DMS153 treated with DMSO at 0.1 percent for 48 hours (cell line): ENCODE results near the gene KLF17.

Experiments
- DNase-seq: peaks from one replicate; lab custom pipeline; 2025; ENCODE audit not compliant: unreplicated experiment; lab: John Stamatoyannopoulos, UW

The KLF17 gene, protein sequence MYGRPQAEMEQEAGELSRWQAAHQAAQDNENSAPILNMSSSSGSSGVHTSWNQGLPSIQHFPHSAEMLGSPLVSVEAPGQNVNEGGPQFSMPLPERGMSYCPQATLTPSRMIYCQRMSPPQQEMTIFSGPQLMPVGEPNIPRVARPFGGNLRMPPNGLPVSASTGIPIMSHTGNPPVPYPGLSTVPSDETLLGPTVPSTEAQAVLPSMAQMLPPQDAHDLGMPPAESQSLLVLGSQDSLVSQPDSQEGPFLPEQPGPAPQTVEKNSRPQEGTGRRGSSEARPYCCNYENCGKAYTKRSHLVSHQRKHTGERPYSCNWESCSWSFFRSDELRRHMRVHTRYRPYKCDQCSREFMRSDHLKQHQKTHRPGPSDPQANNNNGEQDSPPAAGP

DNA sequence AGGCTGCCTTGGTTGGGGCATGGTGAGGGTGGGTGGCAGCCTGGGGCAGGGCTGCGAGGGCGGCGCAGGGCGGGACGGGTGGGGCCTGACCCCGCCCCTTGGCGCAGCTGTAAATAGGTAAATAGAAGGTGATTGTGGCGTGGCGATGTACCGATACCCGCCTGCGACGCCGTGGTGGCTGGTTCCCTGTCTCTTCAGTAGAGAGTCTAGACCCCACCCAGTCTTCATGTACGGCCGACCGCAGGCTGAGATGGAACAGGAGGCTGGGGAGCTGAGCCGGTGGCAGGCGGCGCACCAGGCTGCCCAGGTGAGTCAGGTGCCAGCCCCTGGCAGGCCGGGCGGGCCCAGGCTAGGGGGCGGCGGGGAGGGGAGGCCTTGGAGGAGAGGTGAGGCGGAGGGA lies at the start of gene KLF17:
TSS of gene KLF17 (plus strand) at position 140 of the 400 bp plus-strand sequence. CDS start at position 227, 87 bp downstream.
- no peak for DNase-seq

DNA sequence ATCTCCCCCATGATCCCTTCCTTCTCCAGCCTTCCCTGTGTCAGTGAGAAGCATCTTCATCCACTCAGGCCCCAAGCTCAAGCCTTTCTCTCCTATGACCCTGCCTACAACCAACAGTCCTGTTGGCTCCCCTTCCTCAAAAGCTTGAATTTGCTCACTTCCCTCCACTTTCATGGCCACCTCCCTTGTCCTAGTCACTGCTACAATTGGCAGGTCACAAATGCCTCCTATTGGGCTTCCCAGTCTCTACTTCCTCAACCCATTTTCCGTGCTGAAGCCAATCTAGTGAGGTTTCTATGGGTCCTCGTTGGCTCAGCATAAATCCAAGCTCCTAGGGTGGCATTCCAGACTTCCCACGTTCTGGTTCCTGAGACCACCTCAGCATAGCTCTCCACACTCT lies 47.2 kb upstream of the KLF17 start:
- no peak for DNase-seq

DNA sequence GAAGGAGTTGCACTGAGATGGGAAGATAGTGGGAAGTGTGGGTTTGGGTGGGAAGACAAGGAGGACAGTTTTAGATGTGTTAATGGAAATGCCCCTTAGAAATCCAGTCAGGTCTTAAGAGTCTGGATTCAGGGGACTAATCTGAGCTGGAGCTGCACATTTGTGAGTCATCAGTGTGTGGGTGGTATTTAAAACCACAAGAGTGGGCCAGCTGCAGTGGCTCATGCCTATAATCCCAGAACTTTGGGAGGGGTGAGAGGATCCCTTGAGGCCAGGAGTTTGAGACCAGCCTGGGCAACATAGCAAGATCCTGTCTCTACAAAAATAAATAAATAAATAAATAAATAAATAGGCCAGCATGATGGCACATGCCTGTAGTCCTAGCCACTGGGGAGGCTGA lies 46.4 kb upstream of the KLF17 start:
- no peak for DNase-seq

DNA sequence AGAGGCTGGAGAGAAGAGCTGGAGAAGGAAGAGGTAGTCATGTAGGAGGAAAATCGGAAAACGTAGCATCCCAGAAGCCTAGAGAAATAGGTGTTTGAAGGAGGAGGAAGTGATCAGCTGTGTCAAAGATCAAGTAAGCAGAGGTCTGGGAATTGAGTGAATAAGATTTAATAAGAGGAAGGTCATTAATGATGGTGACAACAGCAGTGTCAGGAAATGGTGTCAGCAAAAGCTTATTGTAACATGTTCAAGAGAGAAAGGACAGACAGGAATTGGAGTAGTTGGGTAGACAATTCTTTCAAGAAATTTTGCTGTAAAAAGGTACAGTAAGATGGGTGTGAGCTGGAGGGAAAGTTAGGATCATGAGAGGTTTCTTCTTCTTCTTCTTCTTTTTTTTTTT lies 45.8 kb upstream of the KLF17 start:
- no peak for DNase-seq

DNA sequence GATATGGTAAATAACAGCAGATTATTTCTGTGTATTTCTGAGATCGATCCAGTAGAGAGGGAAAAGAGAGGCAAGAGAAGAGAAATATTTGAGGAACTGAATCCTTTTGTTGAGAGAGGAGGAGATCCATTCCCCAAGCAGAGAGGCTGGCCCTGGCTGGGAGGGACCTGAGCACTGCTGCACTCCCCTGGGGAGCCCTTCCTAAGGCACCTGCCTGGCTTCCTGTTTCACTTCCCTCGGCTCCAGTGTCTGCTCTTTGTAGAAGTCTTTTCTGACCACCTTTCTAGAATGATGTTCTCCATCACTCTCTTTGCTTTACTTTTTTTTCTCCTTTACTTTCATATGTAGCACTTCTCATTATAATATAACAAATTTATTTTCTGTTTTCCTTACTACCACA lies 45.1 kb upstream of the KLF17 start:
- no peak for DNase-seq

DNA sequence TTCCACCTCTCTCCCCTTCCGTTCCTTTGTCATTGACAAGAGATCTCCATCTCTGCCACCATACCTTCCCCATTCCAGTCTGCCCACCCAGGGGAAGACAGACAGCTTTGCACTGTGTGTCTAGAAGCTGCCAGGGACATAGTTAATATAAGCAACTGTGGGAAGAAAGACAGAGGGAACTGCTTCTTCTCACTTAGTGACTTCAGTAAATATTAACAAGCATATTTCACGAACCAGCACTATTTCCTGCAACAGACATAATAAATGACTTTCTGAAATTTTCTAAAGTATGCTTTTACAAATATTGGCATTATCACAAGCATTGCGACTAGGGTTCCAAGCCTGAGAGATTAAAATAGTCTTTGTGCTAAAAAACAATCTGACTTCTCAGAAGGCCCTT lies 44.2 kb upstream of the KLF17 start:
- no peak for DNase-seq

DNA sequence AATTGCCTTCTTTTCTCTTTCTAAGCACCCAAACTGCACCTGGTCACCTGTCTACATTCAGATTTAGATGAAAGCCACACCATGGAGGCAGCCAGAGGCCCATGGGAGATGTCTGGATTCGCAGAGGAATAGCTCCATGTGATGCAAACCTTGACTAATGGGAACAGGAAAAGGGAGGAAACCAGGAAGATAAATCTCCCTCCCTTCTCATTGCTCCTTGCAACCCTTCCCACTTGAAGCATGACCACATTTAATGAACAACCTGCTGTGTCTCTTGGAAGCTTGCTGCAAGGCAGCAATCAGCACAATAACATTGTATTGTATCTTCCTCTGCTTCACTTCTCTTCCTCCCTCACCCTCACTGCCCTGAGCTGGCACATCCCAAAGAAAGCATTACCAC lies 42.6 kb upstream of the KLF17 start:
- DNase-seq, result no peak

DNA sequence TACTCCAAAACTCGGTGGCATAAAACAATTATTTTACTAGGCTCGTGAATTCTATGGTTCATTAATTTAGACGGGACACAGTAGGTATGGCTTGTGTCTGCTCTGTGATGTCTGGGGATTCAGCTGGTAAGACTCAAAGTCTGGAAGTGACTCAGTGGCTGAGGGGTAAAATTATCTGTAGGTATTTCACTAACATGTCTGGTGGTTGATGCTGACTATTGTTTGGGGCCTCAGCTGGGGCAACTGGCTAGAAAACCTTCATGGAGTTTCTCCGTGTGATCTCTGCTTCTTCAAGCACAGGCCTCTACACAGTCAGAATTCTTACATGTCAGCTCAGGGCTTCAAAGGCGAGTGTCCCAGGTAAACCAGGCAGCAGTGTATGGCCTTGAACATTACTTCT lies 41.2 kb upstream of the KLF17 start:
- DNase-seq, result no peak

DNA sequence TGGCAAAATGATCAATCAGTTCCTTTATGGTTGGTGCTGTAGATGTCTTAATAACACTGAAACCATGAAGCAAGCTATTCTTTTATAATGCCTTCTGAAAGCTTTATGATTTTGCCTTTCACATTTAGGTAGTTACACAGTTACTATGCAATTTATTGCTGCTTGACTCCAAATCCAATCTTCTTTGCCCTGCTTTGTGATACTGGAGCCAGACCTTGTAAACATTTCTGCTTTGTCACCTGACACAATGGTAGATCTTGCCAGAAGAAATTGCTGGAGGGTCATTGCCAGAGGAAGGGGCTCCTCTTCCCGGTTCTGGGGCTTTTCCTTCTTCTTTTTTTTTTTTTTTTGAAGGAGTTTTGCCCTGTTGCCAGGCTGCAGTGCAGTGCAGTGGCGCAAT lies 40.5 kb upstream of the KLF17 start:
- no peak for DNase-seq

DNA sequence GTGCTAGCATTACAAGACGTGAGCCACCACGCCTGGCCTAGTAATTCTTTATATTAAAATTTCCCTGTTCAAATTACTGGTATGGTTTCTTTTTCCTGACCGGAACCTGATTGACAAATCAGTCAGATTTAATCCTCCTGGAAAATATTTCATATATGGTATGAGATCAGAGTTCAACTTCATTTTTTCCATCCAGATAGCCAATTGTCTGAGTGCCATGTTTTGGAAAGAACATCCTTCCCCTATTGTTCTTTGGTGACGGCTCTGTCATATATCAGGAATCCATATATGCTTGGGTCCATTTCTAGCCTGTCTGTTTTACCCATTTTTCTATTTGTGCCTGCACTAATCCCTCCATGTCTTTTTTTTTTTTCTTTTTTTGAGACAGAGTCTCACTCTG lies 39.1 kb upstream of the KLF17 start:
- DNase-seq, result no peak

DNA sequence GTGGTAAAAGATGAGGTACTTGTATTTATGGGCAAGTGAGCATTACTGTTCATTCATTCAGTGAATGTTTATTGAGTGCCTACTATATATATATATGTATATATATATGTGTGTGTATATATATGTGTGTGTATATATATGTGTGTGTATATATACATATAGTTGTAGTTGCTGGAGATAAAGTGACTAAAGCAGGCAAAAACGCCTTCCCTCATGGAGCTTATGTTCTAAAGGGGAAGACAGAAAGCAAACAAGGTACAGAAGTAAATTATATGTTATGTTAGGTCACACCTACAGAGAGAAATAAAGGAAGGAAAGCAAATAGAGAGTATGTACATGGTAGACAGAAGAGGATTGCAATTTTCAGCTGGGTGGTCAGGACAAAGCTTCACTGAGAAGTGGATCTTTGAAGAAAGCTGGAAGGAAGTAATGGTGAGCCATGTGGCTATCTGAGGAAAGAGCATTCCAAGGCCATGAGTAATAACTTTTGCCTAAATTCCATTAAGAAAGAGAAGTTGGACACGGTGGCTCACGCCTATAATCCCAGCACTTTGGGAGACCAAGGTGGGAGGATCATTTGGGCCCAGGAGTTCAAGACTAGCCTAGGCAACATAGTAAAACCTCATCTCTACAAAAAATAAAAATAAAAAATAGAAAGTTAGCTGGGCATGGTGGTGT lies 33.5 kb upstream of the KLF17 start:
- DNase-seq, result no peak

DNA sequence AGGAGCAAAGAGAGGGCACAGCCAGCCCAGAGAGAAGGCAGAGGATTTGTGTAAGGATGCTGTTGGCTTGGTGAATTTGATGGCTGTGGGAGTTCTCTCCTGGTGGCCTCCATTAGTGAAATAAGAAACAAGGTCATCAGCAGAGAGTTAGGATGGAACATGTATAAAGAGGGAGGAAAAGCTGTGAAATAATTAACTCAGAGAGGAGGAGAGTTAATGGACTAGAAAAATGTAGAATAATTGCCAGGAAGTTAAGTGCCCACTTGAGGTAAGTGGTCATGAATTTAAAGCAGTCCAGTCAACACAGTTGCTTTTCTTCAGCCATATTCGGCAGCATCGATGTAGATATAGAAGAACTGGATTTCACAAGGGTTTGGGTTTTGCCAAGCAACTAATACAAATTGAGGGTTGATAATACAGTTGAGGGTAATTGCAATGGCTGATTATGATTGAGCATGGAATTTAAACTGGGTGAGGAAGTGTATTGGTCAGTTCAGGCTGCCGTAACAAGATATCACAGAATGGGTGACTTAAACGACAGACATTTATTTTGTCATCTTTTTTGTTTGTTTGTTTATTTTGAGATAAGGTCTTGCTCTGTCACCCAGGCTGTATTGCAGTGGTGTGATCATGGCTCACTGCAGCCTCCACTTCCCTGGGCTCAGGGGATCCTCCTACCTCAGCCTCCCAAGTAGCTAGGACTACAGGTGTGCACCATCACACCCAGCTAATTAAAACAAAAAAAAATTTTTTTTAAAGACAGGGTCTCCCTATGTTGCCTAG lies 31.7 kb upstream of the KLF17 start:
- DNase-seq, result no peak

DNA sequence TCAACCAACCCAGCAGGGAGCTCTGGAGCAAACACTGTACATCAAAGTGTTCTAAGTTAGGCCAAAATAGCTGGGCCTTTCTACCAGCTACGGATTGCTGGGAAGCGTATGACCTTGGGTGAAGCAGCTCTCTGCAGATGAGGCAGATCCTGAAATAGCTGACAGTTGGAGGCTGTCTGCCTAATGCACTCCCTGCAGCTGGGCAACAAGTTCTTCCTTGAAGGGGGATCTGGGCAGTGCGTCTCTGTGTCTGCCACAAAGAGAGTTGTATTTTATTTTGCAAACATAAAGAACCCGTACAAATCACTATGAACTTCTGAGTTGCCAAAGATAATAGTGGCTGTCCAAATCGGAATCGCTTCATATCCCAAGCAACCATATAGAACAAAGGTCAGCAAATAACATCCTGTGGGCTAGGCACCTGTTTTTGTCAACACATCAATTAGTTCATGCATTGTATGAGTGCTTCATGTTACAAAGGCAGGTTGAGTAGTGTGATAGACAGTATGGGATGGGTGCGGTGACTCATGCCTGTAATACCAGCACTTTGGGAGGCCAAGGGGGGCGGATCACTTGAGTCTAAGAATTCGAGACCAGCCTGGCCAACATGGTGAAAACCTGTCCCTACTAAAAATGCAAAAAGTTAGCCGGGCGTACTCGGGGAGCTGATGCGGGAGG lies 29.1 kb upstream of the KLF17 start:
- no peak for DNase-seq

DNA sequence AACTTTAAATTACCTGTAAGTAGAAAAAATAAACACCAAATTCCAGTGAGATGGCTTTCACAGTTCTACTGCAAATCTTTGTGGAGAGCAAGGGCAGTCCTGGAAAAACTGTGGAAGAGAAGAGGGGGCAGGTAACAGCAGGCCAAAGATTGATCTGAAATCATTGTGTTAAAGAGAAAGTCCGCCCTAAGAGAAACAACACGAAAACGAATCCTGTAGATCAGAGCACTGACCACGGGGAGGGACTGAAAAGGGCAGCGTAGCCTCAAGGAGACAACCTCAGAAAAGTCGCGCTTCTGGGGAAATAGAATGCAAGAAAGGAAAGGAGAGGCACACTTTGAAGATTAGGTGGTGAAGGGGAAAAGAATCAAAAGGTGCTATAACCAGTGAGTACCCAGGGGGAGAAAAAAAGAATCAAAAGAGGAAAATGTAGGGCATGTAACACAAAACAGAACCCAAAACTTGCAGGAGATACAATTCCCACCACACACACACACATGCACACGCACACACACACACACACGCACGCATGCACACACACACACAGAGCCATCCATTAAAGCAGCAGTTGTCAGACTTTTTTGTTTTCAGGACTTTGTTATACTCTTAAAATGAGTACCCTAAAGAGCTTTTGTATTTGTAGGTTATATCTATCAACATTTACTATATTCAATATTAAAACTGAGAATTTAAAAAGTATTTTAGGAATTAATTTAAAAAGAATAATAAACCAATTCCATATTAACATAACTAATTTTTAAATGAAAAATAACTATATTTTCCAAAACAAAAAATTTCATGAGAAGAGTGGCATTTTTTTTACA lies 28.0 kb upstream of the KLF17 start:
- no peak for DNase-seq

DNA sequence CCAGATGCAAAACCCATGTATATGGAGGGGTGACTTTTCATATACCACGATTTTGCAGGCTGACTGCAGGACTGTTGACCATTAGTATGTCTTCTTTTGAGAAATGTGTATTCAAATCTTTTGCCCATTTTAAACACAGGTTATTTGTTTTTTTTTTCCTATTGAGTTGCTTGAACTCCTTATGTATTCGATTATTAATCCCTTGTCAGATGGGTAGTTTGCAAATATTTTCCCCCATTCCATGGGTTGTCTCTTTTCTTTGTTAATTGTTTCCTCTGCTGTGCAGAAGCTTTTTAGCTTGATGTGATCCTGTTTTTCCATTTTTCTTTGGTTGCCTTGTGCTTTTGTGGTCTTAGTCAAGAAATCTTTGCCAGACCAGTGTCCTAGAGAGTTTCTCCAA lies 24.6 kb upstream of the KLF17 start:
- no peak for DNase-seq

DNA sequence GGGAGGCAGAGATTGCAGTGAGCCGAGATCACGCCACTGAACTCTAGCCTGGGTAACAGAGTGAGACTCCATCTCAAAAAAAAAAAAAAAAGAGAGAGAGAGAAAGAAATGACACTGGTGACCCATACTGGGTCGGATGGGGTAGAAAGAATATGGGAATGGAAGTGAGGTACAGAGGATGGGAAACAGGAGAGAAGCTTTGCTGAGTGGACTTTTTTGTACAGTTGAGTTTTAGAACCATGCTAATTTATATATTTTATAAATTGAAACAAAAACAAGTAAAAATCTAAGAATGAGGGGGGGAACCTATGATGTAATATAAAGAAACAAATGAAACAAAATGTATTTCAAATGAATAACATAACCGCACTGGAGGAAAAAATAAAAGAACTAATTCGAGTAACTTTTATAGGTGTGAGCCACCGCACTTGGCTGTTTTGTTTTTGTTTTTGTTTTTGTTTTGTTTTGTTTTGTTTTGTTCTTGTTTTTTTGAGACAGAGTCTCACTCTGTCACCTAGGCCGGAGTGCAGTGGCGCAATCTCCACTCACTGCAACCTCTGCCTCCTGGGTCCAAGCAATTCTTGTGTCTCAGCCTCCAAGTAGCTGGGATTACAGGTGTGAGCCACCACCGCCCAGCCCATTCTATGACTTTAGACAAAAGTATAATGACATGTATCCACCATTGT lies 18.3 kb upstream of the KLF17 start:
- DNase-seq, result no peak

DNA sequence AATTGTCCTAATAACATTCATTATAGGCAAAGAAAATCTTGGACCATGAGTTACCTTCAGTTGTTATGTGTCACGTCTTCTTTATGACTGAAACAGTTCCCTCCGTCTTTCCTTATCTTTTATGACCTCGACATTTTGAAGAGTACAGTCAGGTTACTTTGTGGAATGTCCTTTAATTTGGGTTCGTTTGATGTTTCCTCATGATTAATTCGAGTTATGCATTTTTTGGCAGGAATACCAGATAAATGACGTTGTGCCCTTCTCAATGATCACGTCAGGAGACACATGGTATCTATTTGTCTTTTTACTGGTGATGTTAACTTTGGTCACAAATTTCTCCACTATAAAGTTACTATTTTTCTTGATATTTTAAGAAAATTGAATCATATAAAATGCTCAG lies 17.3 kb upstream of the KLF17 start:
- DNase-seq, result no peak

DNA sequence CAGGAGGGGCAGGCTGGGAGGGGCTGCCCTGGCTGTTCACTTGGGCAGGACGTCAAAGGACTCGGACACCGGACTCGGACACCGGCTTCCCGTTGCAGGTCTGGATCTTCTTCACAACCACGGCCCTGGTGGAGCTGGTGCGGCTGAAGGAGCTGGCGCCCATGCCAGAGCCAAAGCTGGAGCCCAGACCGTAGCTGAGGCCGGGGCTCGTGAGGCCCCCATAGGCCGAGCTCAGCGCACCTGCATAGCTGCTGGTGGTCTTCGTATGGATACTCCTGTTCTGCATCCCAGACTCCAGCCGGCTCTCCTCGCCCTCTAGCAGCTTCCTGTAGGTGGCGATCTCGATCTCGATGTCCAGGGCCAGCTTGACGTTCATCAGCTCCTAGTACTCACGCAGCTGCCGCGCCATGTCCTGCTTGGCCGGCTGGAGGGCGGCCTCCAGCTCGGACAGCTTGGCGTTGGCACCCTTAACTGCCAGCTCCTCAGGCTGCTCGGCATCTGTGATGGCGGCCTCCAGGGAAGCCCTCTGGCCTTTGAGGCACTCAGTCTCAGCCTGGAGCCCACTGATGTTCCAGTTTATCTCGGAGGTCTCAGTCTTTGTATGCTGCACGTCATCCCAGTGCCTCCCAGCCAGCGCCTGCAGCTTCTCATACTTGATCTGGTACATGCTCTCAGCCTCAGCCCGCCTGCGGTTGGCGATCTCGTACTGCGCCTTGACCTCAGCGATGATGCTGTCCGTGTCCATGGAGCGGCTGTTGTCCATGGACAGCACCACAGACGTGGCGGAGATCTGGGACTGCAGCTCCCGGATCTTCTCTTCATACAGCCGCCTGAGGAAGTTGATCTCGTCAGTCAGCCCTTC lies 15.1 kb upstream of the KLF17 start:
- no peak for DNase-seq

DNA sequence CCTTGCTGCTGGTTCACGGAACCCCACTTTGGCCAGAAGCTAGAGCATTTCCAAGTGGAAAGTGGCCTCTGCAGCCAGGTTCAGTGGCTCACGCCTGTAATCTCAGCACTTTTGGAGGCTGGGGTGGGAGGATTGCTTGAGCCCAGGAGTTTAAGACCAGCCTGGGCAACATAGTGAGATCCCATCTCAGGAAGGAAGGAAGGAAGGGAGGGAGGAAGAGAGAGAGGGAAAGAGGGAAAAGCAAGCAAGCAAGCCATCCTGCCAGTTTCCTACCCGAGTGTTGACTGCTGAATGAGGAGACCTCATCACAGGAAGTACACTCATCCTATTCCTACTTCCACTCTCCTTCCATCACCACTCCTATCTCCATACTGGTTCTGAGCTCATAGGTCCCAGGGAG lies 12.8 kb upstream of the KLF17 start:
- DNase-seq, result no peak
